OCI-LY3 (cell line): ENCODE results near the gene MUSTN1.

Experiments
- CTCF ChIP-seq: fragments of 200-600, 300-600 bp; sonication (generic); IDR thresholded peaks from 2 replicates; pipeline ENCODE4 v1.5.1; 2014; ENCODE audit warnings: antibody characterized with exemption, low read length, low read depth
- EZH2phosphoT487 ChIP-seq: fragments of 200-600 bp; shearing (Covaris generic); IDR thresholded peaks from 2 replicates; pipeline ENCODE4 v1.6.1; 2018; ENCODE audit warnings: antibody characterized with exemption, mixed run types, low read depth

GRCh38 chr3:52836471-52836845 is 1.6 kb upstream of the MUSTN1 start:
- no peak for TF ChIP-seq CTCF
- TF ChIP-seq EZH2phosphoT487: no peak
